GM21360 (cell line): ENCODE measurements around the gene PHF5A.
"Not testable (repeated sequence)": the region's sequence is repeated elsewhere in the genome, so short reads cannot be mapped to it uniquely, and the experiment has no call there.

Experiments used
- ATAC-seq: cut with Tn5 transposase; IDR thresholded peaks from one replicate; pipeline ENCODE4 v1.9.1; 2021; ENCODE audit warnings: mild to moderate bottlenecking, moderate library complexity; ENCODE audit not compliant: unreplicated experiment

PHF5A gene

DNA sequence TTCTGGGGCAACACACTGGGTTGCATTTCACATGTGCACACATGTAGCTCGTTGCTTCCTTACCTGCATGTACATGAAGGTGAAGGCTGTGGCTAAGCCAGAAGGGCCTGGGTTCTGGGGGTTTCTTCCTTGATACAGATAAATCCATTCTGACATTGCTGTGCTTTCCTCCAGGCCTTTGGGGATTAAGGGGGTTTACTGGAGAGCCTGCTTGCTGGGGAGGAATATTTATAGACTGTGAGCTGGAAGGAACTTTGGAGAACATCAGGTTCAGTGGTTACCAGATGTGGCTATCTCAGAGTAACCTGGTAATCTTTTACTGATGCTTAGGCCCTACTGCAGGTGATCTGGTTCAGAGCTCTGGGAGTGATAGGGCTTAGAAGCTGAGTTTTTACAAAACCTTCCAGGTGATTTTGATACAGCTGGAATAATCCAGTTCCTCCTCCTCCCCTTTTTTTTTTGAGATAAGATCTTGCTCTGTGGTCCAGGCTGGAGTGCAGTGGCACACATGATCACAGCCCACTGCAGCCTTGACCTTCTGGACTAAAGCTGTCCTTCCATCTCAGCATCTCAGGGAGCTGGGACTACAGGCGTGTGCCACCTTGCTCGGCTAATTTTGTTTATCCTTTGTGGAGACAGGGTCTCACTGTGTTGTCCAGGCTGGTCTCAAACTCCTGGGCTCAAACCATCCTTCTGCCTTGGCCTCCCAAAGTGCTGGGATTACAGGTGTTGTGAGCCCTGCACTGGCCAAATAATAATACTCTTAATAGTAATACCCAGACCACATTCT lies 20.3 kb upstream of the PHF5A start:
- ATAC-seq = no peak

DNA sequence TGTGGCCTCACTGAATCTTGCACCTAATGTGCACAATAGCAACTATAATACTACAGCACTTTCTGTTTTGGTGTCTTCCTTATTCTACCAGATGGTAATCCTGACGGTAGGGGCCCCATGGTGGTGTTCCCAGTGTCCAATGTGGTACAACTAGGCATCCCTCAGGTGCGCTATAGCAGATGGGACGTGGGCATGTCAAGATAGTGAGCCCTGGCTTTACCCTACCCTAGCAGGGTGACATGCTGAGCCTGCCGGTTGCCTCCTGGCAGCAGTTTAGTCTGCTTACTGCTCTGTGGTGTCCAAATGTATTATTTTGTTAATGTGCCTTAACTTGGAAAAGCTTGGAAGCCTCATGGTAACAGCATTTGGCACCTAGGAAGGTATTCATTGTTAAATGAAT lies 19.6 kb upstream of the PHF5A start:
- ATAC-seq = no peak

DNA sequence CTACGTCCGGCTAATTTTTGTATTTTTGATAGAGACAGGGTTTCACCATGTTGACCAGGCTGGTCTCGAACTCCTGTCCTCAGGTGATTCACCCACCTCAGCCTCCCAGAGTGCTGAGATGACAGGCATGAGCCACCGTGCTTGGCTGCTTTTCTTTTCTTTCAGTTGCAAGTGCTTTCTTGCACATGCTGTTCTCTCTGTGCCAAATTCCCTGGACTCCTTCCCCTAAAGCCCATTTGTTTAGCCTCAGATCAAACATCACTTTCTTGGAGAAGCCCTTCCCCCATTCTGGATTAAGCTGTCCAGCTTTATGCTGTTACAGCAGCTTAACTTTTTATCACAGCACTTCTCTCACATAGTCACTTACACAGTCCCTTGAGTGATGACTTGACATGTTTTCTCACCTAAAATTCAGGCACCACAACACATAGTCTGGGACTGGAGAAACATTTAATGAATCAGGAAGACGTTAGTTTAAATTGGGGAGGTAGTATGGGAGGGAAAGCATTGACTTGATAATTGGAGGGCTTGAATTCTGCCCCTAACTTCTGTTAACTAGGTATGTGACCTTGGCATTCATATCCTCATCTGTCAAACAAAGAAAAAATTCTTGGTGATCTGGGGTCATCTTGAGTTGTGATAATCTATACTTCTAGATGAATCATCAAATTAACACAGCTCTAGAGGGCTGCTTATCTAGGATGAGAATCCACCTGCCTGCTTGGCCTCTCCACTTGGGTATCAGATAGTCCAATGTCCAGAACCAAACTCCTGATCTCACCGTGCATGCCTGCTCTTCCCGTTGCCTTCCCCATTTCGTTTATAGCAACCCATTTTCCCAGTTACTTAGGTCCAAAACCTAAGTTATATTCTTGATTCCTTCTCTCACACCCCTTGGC lies 18.8 kb upstream of the PHF5A start:
- ATAC-seq = no peak

DNA sequence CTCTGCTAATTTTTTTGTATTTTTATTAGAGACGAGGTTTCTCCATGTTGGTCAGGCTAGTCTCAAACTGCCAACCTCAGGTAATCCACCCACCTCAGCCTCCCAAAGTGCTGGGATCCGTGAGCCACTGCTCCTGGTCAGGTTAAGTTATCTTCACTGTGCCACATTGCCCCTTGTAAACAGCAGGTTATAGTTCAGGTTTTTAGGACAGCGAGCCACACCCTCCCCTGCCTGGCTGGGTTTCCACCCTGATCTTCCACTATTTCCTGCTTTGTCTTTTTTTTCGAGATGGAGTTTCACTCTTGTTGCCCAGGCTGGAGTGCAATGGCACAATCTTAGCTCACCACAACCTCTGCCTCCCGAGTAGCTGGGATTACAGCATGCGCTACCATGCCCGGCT lies 16.5 kb upstream of the PHF5A start:
- ATAC-seq = no peak

DNA sequence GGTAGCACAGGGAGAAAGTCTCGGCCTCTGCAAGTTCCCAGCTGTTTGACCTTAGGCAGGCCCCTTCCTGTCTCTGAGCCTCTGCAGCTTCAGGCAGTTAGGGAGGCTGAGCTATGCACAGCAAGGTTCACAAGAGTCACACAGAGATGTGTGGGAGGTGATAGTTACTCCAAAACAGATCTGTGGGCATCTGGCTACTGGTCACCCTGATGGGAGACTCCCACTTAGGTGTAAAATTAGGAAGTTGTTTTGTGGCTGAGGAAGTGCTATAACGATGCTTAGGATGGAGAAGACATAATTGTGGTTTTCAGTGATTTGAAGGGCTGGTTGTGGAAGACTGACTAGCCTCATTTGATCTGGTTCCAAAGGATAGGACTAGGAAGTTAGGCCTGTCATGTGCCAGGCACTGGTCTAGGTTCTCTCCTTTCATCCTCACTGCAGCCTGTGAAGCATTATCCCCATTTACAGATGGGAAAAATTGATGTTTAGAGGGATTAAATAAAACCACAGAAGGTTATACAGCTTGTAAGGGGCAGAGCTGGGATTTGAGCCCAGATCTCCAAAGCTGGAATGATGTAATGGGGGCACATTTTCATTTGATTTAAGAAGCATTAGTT lies 13.9 kb upstream of the PHF5A start:
- no peak for ATAC-seq

DNA sequence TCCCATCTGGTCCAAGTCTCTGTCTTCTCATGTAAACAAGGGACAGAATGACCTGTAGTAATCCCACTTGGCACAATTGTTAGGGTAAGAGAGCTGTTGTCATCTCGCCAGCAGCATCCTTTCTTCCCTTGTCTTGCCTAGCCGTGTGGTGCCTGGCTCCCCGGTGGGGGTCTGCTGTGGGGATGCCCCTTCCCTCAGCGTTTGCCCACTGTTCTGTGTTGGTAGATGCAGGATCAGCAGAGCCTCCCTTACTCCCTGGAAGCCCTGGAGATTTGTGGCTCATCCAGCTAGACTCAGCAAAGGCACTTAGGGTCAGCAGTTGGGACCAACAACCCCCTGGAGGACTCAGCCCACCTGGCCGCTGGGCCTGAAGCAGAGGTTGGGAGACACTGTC lies 13.4 kb upstream of the PHF5A start:
- ATAC-seq = no peak

DNA sequence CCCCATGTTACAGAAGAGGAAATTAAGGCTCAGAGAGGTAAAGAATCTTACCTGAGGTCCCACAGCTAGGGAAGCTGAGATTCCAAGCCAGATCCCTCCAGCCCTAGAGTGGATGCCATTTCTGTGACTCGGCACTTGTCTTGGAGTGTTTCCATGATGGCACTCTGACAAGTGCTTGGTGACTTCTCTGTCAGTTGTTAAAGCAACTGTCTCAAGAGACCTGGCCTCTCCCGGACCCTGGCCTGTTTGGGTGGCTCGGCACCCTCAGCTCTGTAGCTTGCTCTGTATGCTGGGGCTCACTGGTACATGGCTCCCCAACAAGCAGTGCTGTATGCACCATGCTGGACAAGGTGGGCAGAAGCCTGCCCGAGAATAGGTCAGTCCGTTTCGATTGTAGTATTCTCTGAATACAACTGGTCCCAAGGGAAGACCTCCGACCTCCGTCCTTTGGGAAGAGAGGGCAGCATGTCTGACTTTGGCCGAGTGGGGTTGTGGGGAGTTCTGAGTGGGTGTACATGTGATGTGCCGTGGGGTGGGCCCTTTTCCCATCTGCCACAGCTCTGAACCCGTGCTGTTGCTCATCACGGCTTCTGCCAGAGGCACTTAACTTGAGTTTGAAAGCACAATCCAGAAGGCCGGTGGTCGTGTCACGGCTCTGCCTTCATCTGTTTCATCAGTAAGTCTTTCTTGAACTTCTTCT lies 12.8 kb upstream of the PHF5A start:
- ATAC-seq = no peak

DNA sequence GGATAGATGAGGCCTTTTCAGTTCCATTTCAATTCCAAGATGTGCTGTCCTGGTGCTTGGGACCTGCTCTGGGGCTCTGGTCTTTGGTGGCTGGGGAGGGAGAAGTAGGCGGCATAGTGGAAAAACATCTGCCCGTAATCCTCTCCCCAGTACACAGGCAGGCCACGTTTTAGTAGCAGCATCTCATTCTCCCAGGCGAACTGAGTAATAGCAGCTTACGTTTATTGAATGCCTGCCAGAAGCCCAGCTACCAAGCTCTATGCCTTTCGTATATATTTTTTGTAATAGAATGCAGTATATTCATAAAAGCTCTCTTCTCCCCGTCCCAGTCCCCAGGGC lies 11.9 kb upstream of the PHF5A start:
- ATAC-seq = no peak

DNA sequence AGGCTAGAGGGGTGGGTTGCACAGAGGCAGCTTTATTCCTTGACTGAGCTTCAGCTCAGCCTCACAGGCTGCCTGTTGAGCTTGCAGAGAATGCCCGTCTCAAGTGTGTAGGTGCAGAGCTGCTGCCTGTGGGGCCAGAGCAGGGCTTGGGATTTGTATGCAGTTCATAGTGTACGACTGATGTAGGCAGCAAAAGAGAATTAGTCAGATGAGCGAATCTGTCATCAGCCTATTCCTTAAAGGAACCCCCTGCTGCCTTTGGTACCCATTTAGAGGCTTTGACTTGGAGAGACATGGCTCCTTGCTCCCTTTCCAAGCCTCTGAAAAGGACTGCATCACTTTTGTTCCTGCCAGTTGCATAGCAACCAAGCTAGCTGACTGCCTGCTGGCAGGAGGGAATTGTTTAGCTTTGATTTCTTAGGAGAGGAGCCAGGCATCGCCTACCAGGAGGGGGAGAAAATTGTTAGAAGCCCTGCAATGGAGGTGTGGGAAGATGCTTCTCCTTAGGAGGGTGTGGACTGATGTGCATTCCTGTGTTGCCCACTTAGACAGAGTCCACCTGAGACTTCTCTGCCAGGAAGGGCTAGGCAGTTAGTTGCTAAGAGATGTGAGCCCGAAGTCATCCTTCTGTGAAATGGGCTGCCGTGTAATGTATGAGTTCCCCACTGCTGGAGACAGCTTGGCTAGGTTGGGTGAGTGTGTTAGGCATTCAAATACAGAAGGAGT lies 11.3 kb upstream of the PHF5A start:
- no peak for ATAC-seq

DNA sequence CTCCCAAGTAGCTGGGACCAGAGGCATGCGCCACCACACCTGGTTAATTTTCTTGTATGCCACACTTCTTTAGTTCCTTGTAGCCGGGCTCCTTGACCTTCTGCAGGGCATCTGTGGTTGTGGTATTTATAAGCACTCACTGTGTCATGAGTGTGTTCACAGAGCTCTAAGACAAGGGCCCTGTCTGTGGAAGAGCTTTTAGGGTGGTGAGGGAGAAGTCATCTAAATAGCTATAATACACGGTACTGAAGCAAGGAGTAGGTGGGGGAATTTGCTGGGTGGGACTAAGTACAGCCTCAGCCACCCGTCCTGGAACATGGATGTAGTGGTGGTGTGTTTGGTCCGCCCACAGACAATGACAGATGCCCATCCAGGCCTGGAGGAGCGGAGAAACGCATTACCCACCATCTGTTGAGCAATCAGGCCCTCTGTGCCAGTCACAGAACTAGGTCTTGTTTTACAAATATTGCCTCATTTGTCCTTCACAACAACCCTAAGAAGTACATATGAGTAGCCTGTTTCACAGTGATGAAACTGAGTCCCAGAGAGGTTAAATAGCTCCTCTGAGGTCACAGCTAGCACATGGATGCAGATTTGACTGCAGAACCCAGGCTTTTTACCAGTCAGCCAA lies 10.5 kb upstream of the PHF5A start:
- no peak for ATAC-seq

DNA sequence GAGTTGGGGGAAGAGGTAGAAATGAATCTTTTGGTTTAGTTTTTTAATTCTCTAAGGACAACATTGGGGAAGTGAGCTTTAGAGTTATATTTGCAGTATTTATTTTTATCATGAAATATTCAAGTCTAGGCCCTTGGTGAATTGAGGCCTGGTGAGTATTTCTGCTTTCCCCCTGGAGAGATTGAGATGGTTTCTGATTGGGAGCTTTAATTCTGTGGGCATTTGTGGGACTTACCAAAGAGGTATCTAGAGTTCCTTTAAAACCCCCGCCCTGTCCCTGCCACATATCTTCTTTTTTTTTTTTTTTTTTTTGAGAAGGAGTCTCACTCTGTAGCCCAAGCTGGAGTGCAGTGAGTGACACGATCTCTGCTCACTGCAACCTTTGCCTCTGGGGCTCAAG lies 10.0 kb upstream of the PHF5A start:
- ATAC-seq = no peak

DNA sequence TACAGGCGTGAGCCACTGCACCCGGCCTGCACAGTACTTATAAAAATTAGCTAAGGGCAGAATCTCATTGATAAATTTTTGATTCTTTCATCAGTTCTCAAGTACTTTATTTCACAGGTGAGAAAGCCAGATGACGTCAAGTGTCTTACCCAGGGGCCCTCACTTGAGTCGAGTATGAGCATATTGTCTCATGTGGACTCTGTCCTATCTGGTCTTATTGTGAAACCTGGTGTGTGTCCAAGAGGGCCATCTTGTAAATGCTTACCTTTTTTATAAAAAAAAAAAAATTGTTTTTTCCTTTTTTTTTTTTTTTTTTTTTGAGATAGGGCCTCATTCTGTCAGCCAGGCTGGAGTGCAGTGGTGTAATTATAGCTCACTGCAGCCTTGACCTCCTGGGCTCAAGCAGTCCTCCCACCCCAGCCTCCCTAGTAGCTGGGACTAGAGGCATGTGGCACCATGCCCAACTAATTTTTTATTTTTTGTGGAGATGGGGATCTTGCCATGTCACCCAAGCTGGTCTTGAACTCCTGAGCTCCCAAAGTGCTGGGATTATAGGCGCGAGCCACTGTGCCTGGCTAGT lies 6.5 kb upstream of the PHF5A start:
- no peak for ATAC-seq

DNA sequence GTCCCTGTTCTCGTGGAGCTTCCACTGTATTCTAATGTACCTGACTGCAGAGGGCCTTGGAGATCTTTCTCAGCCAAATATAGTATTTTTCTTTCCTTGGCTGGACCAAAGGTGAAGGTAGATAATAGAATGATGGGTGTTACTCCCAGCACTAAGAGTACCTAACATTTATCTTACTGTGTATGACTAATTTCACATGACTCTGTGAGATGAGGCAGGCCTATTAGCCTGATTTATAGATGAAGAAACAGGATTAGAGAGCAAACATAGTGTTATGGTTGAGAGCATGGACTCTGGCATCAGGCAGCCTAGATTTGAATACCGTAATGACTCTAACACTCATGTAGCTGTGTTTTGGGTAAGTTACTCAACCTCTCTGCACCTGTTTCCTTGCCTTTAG lies 3.1 kb upstream of the PHF5A start:
- no peak for ATAC-seq

DNA sequence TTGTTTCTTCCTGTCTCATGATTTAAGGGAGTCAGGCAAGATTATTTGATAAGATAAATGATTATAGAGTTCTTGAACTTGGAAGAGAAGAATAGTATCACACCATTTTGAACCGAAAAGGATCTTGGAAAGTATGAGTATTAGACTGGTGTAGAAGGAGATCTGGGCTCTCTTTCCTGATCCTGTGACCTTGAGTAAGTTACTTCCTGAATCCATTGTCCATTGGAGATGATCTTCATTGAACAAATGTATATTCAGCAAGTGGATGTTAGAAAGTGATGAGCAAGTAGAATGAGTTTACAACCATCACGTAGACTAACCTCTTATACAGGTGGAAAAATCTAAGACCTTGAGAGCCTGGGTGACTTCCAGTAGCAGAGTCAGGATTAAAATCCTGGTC lies 2.4 kb upstream of the PHF5A start:
- ATAC-seq = no peak

DNA sequence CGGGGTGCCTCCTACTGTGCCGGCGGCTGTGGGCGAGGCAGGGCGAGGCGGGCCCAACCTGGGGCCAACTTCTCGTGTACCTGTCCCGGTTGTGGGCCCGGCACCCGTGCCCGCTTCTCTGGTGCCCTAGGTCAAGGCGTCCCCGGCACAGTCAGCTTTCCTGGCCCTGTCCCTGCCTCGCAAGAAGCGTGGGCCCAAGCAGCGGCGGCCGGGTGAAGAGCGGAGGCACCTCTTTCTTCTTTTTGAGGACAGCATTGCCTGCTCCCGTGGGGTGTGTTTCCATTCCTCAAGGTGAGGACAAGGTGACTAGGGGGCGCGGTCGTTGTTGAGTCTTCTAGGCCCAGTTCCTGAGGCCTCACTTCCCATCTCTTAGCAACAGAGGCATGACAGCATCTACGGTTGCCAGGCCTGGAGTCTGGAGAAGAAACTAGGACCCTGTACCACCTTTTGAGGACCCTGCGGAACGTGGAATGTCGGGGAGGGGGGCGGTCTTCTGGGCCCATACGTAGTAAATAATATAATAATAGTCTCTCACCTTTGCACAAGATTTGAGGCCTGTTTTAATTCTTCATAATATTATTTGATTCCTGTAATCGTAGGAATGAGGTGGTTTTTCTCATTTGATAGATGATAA lies 843 bp upstream of the PHF5A start:
- ATAC-seq = peak; percentile 12

DNA sequence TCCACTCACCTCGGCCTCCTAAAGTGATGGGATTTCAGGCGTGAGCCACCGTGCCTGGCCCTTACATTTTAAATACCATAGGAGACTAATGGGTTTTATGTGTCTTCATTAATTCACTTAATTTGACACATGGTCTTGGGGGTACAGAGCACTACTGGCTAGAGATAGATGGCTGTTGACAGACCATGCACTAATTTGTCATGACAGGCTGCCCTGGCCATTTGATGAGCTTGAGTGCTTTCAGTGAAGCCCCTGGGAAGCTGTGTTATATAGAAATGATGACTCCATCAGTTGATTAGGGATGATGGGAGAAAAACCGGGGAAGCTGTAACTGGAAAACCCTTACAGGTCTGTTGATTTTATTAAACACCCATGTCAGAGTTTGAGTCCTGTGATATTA lies 6.6 kb downstream of the PHF5A start:
- no peak for ATAC-seq

DNA sequence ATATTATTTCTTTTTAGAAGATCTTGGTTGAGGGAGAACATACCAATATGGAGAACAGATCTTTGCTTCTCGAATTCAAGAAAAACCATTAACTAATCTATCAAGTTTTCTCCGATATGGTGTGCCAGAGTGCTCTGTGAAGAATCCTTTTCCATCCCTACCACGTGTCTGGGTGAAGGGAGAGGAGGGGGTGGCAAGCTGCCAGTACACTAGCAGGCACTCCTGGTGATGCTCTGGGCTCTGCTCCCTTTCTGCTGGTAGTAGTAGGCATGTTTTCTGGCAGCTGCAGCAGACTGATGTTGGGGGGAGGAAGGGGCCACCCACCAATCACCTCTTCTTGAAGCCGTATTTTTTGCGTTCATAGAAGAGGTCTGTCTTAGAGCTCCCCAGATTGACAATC lies 8.4 kb downstream of the PHF5A start:
- not testable (repeated sequence) for ATAC-seq

DNA sequence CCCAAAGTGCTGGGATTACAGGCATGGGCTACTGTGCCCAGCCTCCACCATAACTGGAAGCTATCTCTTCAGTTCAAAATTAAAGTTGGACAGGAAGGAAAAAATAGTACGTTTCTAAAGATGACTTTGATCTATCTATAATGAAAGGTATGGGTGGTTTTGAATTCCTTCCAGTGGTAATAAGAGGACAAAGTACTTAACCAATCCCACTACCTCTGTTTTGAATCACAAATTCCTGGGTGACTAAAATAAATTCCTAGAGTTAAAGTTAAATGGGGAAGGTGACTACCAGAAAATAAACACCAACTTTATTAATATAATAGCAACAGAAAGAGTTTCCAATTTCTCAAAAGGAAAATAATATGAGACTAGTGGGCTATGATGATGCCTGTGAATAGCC lies 9.1 kb downstream of the PHF5A start:
- no peak for ATAC-seq

DNA sequence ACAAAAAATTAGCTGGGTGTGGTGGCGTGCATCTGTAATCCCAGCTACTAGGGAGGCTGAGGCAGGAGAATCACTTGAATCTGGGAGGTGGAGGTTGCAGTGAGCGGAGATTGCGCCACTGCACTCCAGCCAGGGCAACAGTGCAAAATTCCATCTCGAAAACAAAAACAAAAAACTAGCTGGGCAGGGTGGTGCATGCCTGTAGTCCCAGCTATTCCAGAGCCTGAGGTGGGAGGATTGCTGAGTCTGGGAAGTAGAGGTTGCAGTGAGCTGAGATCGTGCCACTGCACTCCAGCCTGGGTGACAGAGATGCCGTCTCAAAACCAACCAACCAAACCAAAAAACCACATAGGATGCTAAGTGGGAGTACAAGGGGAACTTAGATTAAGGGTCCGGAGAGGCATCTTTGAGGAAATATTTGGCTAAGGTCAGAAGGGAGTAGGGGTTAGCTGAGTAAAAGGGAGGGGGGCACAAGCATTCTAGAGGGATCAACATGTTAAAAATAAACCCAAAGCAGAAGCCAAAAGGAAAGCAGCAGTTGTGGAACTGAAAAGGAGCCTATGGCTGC lies 10.2 kb downstream of the PHF5A start:
- ATAC-seq = no peak
